SK-N-SH (cell line): ENCODE measurements around the gene SLC35F1. TPM values are rescaled to one million over a fixed set of nuclear protein-coding genes. Genes with fewer than 3 reads are reported as not detected.
A peak's percentile ranks its signal among the peaks of the same experiment; 100 is the strongest.

Source experiments
- CTCF ChIA-PET: fragments of 300-600, 350-600 bp; formaldehyde crosslinking; extraction: SDS; loops from one replicate; lab custom pipeline; 2021; lab: Yijun Ruan, JAX
- POLR2A ChIA-PET: fragments of 350-600 bp; sonication (Branson Sonifier 250); formaldehyde crosslinking; extraction: SDS; loops from one replicate; lab custom pipeline; 2020; ENCODE audit warnings: antibody characterized with exemption, inconsistent platforms; lab: Yijun Ruan, JAX
- DNase-seq: peaks from one replicate; pipeline ENCODE4 v3.0.0; 2012
- H2AFZ ChIP-seq: fragments of 200-600 bp; sonication (generic); 2 replicates; pipeline ENCODE4 v1.8.1; 2016; ENCODE audit warnings: antibody characterized with exemption, mild to moderate bottlenecking, low read depth
- H3F3A ChIP-seq: fragments of 200-600 bp; sonication (generic); replicated peaks from 2 replicates; pipeline ENCODE3; 2016; ENCODE audit warnings: antibody characterized with exemption, mild to moderate bottlenecking; ENCODE audit not compliant: insufficient read depth
- H3K27ac ChIP-seq, 2 experiments: fragments of 200-500 bp in 1 of 2; fragments of 200-600 bp in 1 of 2; sonication (Bioruptor generic) in 1 of 2; sonication (generic), shearing (Covaris generic) in 1 of 2; 2 replicates each; pipeline versions ENCODE4 v1.5.1 to v1.6.1; 2014 to 2016; ENCODE audit warnings: low read depth in 2 of 2, inconsistent platforms in 1 of 2, low read length in 1 of 2, mild to moderate bottlenecking in 1 of 2, mixed read lengths in 1 of 2
- H3K27me3 ChIP-seq: fragments of 200-600 bp; sonication (generic), shearing (Covaris generic); 2 replicates; pipeline ENCODE4 v1.6.1; 2016; ENCODE audit warnings: mixed run types; ENCODE audit not compliant: insufficient read depth
- H3K36me3 ChIP-seq, 2 experiments: fragments of 200-500 bp in 1 of 2; fragments of 200-600 bp in 1 of 2; sonication (Bioruptor generic) in 1 of 2; sonication (generic) in 1 of 2; replicated peaks in 1 of 2; 2 replicates each; pipeline versions ENCODE3 to v1.5.1; 2014 to 2016; ENCODE audit warnings: low read length in 1 of 2, mild to moderate bottlenecking in 1 of 2; ENCODE audit not compliant: insufficient read depth in 2 of 2, control insufficient read depth in 1 of 2
- H3K4me1 ChIP-seq, 2 experiments: fragments of 200-500 bp in 1 of 2; fragments of 200-600 bp in 1 of 2; sonication (Bioruptor generic) in 1 of 2; sonication (generic), shearing (Covaris generic) in 1 of 2; 2 replicates each; pipeline versions ENCODE4 v1.5.1 to v1.6.1; 2014 to 2016; ENCODE audit warnings: low read depth in 1 of 2, low read length in 1 of 2, mixed run types in 1 of 2; ENCODE audit not compliant: insufficient read depth in 2 of 2, control insufficient read depth in 1 of 2
- H3K4me2 ChIP-seq: fragments of 200-600 bp; sonication (generic), shearing (Covaris generic); 2 replicates; pipeline ENCODE4 v1.6.1; 2017; ENCODE audit warnings: mixed run types
- H3K4me3 ChIP-seq, 2 experiments: fragments of 200-500 bp in 1 of 2; fragments of 200-600 bp in 1 of 2; sonication (Bioruptor generic) in 1 of 2; sonication (generic), shearing (Covaris generic) in 1 of 2; 2 replicates each; pipeline versions ENCODE4 v1.5.1 to v1.8.1; 2014 to 2016; ENCODE audit warnings: low read depth in 2 of 2, inconsistent platforms in 1 of 2, low read length in 1 of 2, mild to moderate bottlenecking in 1 of 2, mixed read lengths in 1 of 2, moderate library complexity in 1 of 2
- H3K79me2 ChIP-seq: fragments of 200-600 bp; sonication (generic); 2 replicates; pipeline ENCODE4 v1.8.1; 2017; ENCODE audit warnings: mild to moderate bottlenecking; ENCODE audit not compliant: insufficient read depth
- H3K9ac ChIP-seq: fragments of 200-600 bp; sonication (generic); 2 replicates; pipeline ENCODE4 v1.6.1; 2017; ENCODE audit warnings: mixed run types
- H3K9me2 ChIP-seq: fragments of 200-600 bp; sonication (generic); 2 replicates; pipeline ENCODE4 v1.6.1; 2017; ENCODE audit warnings: mixed run types
- H3K9me3 ChIP-seq: fragments of 200-600 bp; sonication (generic); 2 replicates; pipeline ENCODE4 v1.6.1; 2017; ENCODE audit warnings: mixed run types, mild to moderate bottlenecking, moderate library complexity
- H4K20me1 ChIP-seq: fragments of 200-600 bp; sonication (generic); 2 replicates; pipeline ENCODE4 v1.6.1; 2017; ENCODE audit warnings: mild to moderate bottlenecking, mixed run types; ENCODE audit not compliant: insufficient read depth
- CHD2 ChIP-seq: fragments of 150-350 bp; IDR thresholded peaks from 2 replicates; pipeline ENCODE4 v1.6.1; 2018; ENCODE audit warnings: low read length; ENCODE audit not compliant: partially characterized antibody
- ELF1 ChIP-seq: IDR thresholded peaks from 2 replicates; pipeline ENCODE4 v1.4.0; 2012
- EP300 ChIP-seq, 2 experiments: IDR thresholded peaks; 2 replicates each; pipeline versions ENCODE4 v1.4.0 to v1.6.1; 2012; ENCODE audit warnings: borderline replicate concordance in 1 of 2, low read depth in 1 of 2, low read length in 1 of 2
- FOSL2 ChIP-seq: IDR thresholded peaks from 2 replicates; pipeline ENCODE4 v1.4.0; 2012; ENCODE audit warnings: low read depth, mild to moderate bottlenecking, moderate library complexity, borderline replicate concordance
- FOXJ3 ChIP-seq: sonication (generic); formaldehyde crosslinking; IDR thresholded peaks from 2 replicates; pipeline ENCODE4 v1.5.1; 2020; ENCODE audit warnings: mild to moderate bottlenecking, missing genetic modification reagents
- GABPA ChIP-seq: IDR thresholded peaks from 2 replicates; pipeline ENCODE4 v1.4.0; 2012; ENCODE audit warnings: low read depth, mild to moderate bottlenecking
- JUND ChIP-seq: IDR thresholded peaks from 2 replicates; pipeline ENCODE4 v1.4.0; 2012
- MEF2A ChIP-seq: IDR thresholded peaks from 2 replicates; pipeline ENCODE4 v1.4.0; 2012; ENCODE audit warnings: low read depth, borderline replicate concordance
- MXI1 ChIP-seq: IDR thresholded peaks from 2 replicates; pipeline ENCODE4 v1.6.1; 2012; ENCODE audit warnings: mild to moderate bottlenecking, low read depth, low read length, improper control_type of control experiment
- NFIC ChIP-seq: IDR thresholded peaks from 2 replicates; pipeline ENCODE4 v1.4.0; 2012; ENCODE audit warnings: borderline replicate concordance
- NRF1 ChIP-seq: IDR thresholded peaks from 2 replicates; pipeline ENCODE4 v1.6.1; 2012; ENCODE audit warnings: low read depth, mild to moderate bottlenecking, low read length
- POLR2AphosphoS5 ChIP-seq: IDR thresholded peaks from 2 replicates; pipeline ENCODE4 v1.6.1; 2012; ENCODE audit warnings: low read depth, low read length
- RCOR1 ChIP-seq: fragments of 150-350 bp; IDR thresholded peaks from 2 replicates; pipeline ENCODE4 v1.6.1; 2017; ENCODE audit warnings: antibody characterized with exemption, low read length
- RFX5 ChIP-seq: IDR thresholded peaks from 2 replicates; pipeline ENCODE4 v1.6.1; 2012; ENCODE audit warnings: mild to moderate bottlenecking, improper control_type of control experiment, low read length
- RXRA ChIP-seq: IDR thresholded peaks from 2 replicates; pipeline ENCODE4 v1.4.0; 2012; ENCODE audit warnings: low read depth, mild to moderate bottlenecking, borderline replicate concordance
- SIN3A ChIP-seq: IDR thresholded peaks from 2 replicates; pipeline ENCODE4 v1.6.1; 2012; ENCODE audit warnings: low read depth, mild to moderate bottlenecking, low read length, moderate library complexity, borderline replicate concordance
- SMC3 ChIP-seq: IDR thresholded peaks from 2 replicates; pipeline ENCODE4 v1.6.1; 2012; ENCODE audit warnings: low read depth, low read length, improper control_type of control experiment
- TEAD4 ChIP-seq: IDR thresholded peaks from 2 replicates; pipeline ENCODE4 v1.4.0; 2012; ENCODE audit warnings: mild to moderate bottlenecking, borderline replicate concordance; ENCODE audit not compliant: insufficient read depth
- WGBS: methylation state at CpG from one replicate; pipeline ENCODE4 v1.1.6; 2017; ENCODE audit warnings: low lambda C conversion rate; 5-methylcytosine and 5-hydroxymethylcytosine counted together
- polyA plus RNA-seq, 3 experiments: library from polyadenylated mRNA; depleted of rRNA; stranded (reverse); fragments of >200 nt; gene quantifications; 2 replicates each; pipeline ENCODE4 v1.2.3, GENCODE V29; 2012
- TF ChIP-seq, protein P1 (sequence below): fragments of 150-350 bp; IDR thresholded peaks from 2 replicates; pipeline ENCODE4 v1.6.1; 2016; ENCODE audit warnings: mild to moderate bottlenecking, low read depth, low read length
- TF ChIP-seq, protein P2 (sequence below): IDR thresholded peaks from 2 replicates; pipeline ENCODE4 v1.4.0; 2012; ENCODE audit warnings: low read depth, borderline replicate concordance
- TF ChIP-seq, protein P3 (sequence below): fragments of 150-350 bp; IDR thresholded peaks from 2 replicates; pipeline ENCODE4 v1.6.1; 2017; ENCODE audit warnings: antibody characterized with exemption, low read length, low read depth, borderline replicate concordance
- TF ChIP-seq, protein P4 (sequence below): IDR thresholded peaks from 2 replicates; pipeline ENCODE4 v1.4.0; 2012; ENCODE audit warnings: low read depth, borderline replicate concordance
- TF ChIP-seq, protein P5 (sequence below): IDR thresholded peaks from 2 replicates; pipeline ENCODE4 v1.6.1; 2012; ENCODE audit warnings: mild to moderate bottlenecking, low read depth, low read length, moderate library complexity
- TF ChIP-seq, protein P6 (sequence below): fragments of 200-600 bp; sonication (generic); IDR thresholded peaks from 2 replicates; pipeline ENCODE4 v1.6.1; 2017; ENCODE audit warnings: antibody characterized with exemption, mild to moderate bottlenecking, moderate library complexity

Gene SLC35F1
- polyA plus RNA-seq, 1 of the 3 experiments (the other 2 are of a cell fraction), result under 0.01 TPM

DNA sequence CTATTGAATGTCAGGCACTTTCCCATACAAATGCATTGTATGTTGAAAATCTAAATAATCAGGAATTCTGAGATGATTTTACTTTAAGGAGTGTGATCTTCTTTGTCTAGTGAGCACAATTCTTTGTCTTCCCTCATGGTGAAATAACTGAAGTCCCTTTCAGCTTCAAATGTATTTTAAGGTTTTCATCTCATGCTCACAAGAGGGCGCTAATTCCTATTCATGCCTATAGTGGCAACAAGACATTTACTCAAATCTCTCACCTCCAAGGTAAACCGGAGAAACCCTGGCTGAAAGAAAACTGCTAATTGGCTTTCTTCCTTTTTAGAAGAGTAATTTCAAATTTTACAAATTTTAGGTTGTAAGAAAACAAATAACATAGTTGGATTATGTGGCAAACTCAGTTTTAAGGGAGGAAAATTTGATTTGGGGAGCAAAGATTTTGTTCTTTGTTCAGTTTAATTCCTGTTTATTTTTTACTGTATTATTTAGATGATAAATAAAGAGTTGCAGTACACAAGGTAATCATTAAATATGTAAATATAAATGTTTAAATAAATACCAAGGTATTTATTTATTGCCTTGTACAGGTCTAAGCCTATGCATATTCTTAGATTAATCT lies 69.1 kb downstream of the SLC35F1 start:
- Histone ChIP-seq H3K27ac (no peak overlapping the region), H3F3A (no peaks in the 10 kb centered on the region), H3K9ac (no peak overlapping the region), H4K20me1 (no peaks in the 10 kb centered on the region), H3K4me2 (no peak overlapping the region), H2AFZ (no peak overlapping the region), H3K4me1 (no peaks in the 10 kb centered on the region; a peak in 1 of 4 replicates), H3K4me3 (no peak overlapping the region; a peak in 1 of 4 replicates), H3K9me3 (no peaks in the 10 kb centered on the region), H3K27me3 (no peaks in the 10 kb centered on the region), H3K36me3 (no peaks in the 10 kb centered on the region), H3K79me2 (no peaks in the 10 kb centered on the region), H3K9me2 (no peaks in the 10 kb centered on the region)
- DNase-seq, result peak; percentile 34
- POLR2A ChIA-PET, result no interaction called here
- WGBS, result 1% methylated on average over 2 of the region's 2 CpGs
- CTCF ChIA-PET, result interaction anchor here (0.6 to 5.6 kb wide), 25 partner anchors 9 to 1135 kb away, joined by 3 to 37 read pairs (median 4); partner anchors contain the start of gene SLC35F1
- TF ChIP-seq, protein P1, sequence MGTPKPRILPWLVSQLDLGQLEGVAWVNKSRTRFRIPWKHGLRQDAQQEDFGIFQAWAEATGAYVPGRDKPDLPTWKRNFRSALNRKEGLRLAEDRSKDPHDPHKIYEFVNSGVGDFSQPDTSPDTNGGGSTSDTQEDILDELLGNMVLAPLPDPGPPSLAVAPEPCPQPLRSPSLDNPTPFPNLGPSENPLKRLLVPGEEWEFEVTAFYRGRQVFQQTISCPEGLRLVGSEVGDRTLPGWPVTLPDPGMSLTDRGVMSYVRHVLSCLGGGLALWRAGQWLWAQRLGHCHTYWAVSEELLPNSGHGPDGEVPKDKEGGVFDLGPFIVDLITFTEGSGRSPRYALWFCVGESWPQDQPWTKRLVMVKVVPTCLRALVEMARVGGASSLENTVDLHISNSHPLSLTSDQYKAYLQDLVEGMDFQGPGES, result no peak
- TF ChIP-seq MXI1, result no peak
- no peak for TF ChIP-seq FOXJ3 (CRISPR knock-in tag)
- TF ChIP-seq EP300 (IDR thresholded peaks at IDR 0.05; ENCODE audit: borderline replicate concordance in 1 of 2, low read depth in 1 of 2, low read length in 1 of 2), result no peak
- TF ChIP-seq TEAD4, result no peak
- TF ChIP-seq, protein P2, sequence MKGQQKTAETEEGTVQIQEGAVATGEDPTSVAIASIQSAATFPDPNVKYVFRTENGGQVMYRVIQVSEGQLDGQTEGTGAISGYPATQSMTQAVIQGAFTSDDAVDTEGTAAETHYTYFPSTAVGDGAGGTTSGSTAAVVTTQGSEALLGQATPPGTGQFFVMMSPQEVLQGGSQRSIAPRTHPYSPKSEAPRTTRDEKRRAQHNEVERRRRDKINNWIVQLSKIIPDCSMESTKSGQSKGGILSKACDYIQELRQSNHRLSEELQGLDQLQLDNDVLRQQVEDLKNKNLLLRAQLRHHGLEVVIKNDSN, result no peak
- TF ChIP-seq ELF1, result no peak
- TF ChIP-seq, protein P3, sequence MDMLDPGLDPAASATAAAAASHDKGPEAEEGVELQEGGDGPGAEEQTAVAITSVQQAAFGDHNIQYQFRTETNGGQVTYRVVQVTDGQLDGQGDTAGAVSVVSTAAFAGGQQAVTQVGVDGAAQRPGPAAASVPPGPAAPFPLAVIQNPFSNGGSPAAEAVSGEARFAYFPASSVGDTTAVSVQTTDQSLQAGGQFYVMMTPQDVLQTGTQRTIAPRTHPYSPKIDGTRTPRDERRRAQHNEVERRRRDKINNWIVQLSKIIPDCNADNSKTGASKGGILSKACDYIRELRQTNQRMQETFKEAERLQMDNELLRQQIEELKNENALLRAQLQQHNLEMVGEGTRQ, result no peak
- TF ChIP-seq NFIC, result no peak
- no peak for TF ChIP-seq RXRA
- no peak for TF ChIP-seq RCOR1
- TF ChIP-seq CHD2, result no peak
- TF ChIP-seq RFX5, result no peak
- TF ChIP-seq SIN3A, result no peak
- TF ChIP-seq JUND, result no peak
- TF ChIP-seq MEF2A, result no peak
- TF ChIP-seq POLR2AphosphoS5, result no peak
- TF ChIP-seq, protein P4, sequence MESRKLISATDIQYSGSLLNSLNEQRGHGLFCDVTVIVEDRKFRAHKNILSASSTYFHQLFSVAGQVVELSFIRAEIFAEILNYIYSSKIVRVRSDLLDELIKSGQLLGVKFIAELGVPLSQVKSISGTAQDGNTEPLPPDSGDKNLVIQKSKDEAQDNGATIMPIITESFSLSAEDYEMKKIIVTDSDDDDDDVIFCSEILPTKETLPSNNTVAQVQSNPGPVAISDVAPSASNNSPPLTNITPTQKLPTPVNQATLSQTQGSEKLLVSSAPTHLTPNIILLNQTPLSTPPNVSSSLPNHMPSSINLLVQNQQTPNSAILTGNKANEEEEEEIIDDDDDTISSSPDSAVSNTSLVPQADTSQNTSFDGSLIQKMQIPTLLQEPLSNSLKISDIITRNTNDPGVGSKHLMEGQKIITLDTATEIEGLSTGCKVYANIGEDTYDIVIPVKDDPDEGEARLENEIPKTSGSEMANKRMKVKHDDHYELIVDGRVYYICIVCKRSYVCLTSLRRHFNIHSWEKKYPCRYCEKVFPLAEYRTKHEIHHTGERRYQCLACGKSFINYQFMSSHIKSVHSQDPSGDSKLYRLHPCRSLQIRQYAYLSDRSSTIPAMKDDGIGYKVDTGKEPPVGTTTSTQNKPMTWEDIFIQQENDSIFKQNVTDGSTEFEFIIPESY, result no peak
- TF ChIP-seq, protein P5, sequence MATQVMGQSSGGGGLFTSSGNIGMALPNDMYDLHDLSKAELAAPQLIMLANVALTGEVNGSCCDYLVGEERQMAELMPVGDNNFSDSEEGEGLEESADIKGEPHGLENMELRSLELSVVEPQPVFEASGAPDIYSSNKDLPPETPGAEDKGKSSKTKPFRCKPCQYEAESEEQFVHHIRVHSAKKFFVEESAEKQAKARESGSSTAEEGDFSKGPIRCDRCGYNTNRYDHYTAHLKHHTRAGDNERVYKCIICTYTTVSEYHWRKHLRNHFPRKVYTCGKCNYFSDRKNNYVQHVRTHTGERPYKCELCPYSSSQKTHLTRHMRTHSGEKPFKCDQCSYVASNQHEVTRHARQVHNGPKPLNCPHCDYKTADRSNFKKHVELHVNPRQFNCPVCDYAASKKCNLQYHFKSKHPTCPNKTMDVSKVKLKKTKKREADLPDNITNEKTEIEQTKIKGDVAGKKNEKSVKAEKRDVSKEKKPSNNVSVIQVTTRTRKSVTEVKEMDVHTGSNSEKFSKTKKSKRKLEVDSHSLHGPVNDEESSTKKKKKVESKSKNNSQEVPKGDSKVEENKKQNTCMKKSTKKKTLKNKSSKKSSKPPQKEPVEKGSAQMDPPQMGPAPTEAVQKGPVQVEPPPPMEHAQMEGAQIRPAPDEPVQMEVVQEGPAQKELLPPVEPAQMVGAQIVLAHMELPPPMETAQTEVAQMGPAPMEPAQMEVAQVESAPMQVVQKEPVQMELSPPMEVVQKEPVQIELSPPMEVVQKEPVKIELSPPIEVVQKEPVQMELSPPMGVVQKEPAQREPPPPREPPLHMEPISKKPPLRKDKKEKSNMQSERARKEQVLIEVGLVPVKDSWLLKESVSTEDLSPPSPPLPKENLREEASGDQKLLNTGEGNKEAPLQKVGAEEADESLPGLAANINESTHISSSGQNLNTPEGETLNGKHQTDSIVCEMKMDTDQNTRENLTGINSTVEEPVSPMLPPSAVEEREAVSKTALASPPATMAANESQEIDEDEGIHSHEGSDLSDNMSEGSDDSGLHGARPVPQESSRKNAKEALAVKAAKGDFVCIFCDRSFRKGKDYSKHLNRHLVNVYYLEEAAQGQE, result no peak
- TF ChIP-seq SMC3, result peak; percentile 57
- TF ChIP-seq, protein P6, sequence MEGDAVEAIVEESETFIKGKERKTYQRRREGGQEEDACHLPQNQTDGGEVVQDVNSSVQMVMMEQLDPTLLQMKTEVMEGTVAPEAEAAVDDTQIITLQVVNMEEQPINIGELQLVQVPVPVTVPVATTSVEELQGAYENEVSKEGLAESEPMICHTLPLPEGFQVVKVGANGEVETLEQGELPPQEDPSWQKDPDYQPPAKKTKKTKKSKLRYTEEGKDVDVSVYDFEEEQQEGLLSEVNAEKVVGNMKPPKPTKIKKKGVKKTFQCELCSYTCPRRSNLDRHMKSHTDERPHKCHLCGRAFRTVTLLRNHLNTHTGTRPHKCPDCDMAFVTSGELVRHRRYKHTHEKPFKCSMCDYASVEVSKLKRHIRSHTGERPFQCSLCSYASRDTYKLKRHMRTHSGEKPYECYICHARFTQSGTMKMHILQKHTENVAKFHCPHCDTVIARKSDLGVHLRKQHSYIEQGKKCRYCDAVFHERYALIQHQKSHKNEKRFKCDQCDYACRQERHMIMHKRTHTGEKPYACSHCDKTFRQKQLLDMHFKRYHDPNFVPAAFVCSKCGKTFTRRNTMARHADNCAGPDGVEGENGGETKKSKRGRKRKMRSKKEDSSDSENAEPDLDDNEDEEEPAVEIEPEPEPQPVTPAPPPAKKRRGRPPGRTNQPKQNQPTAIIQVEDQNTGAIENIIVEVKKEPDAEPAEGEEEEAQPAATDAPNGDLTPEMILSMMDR, result peak; percentile 79
- no peak for TF ChIP-seq NRF1
- TF ChIP-seq FOSL2, result no peak
- TF ChIP-seq GABPA, result no peak
